ENCODE results near the gene WLS. TPM values are rescaled to one million over a fixed set of nuclear protein-coding genes. Genes with fewer than 3 reads are reported as not detected.
A peak's percentile ranks its signal among the peaks of the same experiment; 100 is the strongest.

Gene WLS
- total RNA-seq, 1 donor from 2014 or later: 55.0 TPM

GRCh38 chr1:68255301-68255700 is 23.0 kb upstream of the WLS start:
- H3K4me3 ChIP-seq (ENCODE audit: low read depth, low read length): no peak overlapping the region
- H3K27me3 ChIP-seq (ENCODE audit: control insufficient read depth, insufficient read depth, low read length): no peaks in the 10 kb centered on the region
- H3K36me3 ChIP-seq (ENCODE audit: control insufficient read depth, insufficient read depth, low read length): no peaks in the 10 kb centered on the region
- TF ChIP-seq CTCF (IDR thresholded peaks at IDR 0.05; ENCODE audit: insufficient read depth, low read length, poor library complexity, severe bottlenecking): no peak
- no peak for DNase-seq (ENCODE audit: low read depth)

GRCh38 chr1:68254667-68255226 is 22.4 kb upstream of the WLS start:
- TF ChIP-seq CTCF (IDR thresholded peaks at IDR 0.05; ENCODE audit: insufficient read depth, low read length, poor library complexity, severe bottlenecking): no peak
- no peak for DNase-seq (ENCODE audit: low read depth)
- Histone ChIP-seq H3K4me3 (ENCODE audit: low read depth, low read length) (no peak overlapping the region), H3K27me3 (ENCODE audit: control insufficient read depth, insufficient read depth, low read length) (no peaks in the 10 kb centered on the region), H3K36me3 (ENCODE audit: control insufficient read depth, insufficient read depth, low read length) (no peaks in the 10 kb centered on the region)

- Histone ChIP-seq H3K4me3 (ENCODE audit: low read depth, low read length) (no peak overlapping the region), H3K36me3 (ENCODE audit: control insufficient read depth, insufficient read depth, low read length) (no peaks in the 10 kb centered on the region), H3K27me3 (ENCODE audit: control insufficient read depth, insufficient read depth, low read length) (peaks cover 2% of the 10 kb centered on the region)
- no peak for TF ChIP-seq CTCF (IDR thresholded peaks at IDR 0.05; ENCODE audit: insufficient read depth, low read length, poor library complexity, severe bottlenecking)
- DNase-seq (ENCODE audit: low read depth): no peak
Observed at GRCh38 chr1:68237040-68237439, 4.7 kb upstream of the WLS start.

GRCh38 chr1:68234094-68234493 is 1.8 kb upstream of the WLS start:
- Histone ChIP-seq H3K36me3 (ENCODE audit: control insufficient read depth, insufficient read depth, low read length) (no peaks in the 10 kb centered on the region), H3K27me3 (ENCODE audit: control insufficient read depth, insufficient read depth, low read length) (peaks cover 2% of the 10 kb centered on the region), H3K4me3 (ENCODE audit: low read depth, low read length) (no peak overlapping the region)
- TF ChIP-seq CTCF (IDR thresholded peaks at IDR 0.05; ENCODE audit: insufficient read depth, low read length, poor library complexity, severe bottlenecking): no peak
- no peak for DNase-seq (ENCODE audit: low read depth)

- no peak for TF ChIP-seq CTCF (IDR thresholded peaks at IDR 0.05; ENCODE audit: insufficient read depth, low read length, poor library complexity, severe bottlenecking)
- peaks cover 2% of the 10 kb centered on the region for H3K27me3 ChIP-seq (ENCODE audit: control insufficient read depth, insufficient read depth, low read length)
- DNase-seq (ENCODE audit: low read depth): no peak
- no peak overlapping the region for H3K4me3 ChIP-seq (ENCODE audit: low read depth, low read length)
- H3K36me3 ChIP-seq (ENCODE audit: control insufficient read depth, insufficient read depth, low read length): no peaks in the 10 kb centered on the region
Observed at GRCh38 chr1:68233202-68233601, 879 bp upstream of the WLS start.

- Histone ChIP-seq H3K27me3 (ENCODE audit: control insufficient read depth, insufficient read depth, low read length) (no peaks in the 10 kb centered on the region), H3K36me3 (ENCODE audit: control insufficient read depth, insufficient read depth, low read length) (no peaks in the 10 kb centered on the region), H3K4me3 (ENCODE audit: low read depth, low read length) (peak overlapping the region; percentile 61)
- no peak for TF ChIP-seq CTCF (IDR thresholded peaks at IDR 0.05; ENCODE audit: insufficient read depth, low read length, poor library complexity, severe bottlenecking)
- DNase-seq (ENCODE audit: low read depth): no peak
Observed at GRCh38 chr1:68231627-68232288, 565 bp downstream of the WLS start.
